Stimulated activated CD4-positive, alpha-beta T cell treated with anti-CD3 and anti-CD28 coated beads, TNF-alpha, amount 100 ng/mL, for 24 hours (primary cell): Measurements from ENCODE around the gene ALDOC.

Experiments used
- DNase-seq, 3 experiments: peaks; one replicate each; pipeline ENCODE4 v3.0.0-alpha.2; 2020; ENCODE audit warnings: low read depth in 3 of 3

Gene ALDOC

DNA sequence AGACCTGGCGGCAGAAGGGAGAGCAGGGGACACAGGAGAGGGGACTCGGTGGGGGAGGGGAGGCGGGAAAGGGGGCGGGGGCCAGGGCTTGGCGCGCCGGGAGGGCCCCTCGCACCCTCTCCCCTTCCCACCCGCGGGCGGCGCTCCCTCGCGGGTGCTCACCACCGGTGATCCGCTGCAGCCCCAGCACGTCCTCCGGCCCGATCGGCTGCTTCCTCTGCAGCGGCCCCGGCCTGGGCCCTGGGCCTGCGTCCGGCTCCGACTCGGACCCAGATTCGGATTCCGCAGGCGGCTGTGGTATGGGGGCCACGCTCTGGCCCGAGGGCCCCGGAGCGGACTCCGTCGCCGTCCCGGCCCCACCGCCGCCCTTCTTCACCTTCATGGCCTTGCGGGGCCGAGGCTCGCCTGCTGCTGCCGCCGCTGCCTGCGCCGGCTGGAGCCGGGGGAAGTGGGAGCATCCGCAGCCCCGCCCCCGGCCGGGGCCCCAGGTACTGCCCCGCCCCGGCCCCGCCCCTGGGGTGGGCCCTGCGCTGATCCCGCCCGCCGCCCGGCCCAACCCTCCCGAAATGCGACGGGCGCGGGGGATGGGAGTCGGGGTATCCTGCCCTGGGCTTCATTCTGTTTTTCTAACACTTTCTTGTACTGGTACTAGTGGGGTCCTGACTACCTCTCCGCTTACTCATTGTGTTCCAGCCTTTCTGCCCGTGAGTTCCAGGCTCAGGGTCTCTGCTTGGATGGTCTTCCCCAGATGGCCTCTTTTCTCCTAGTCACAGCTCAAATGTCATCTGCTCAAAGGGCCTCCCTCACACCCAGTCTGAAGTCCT is 24.3 kb downstream of the ALDOC start, which contains the start of gene UNC119:
Gene UNC119, minus strand, starts transcription at position 449 of the 824 bp plus-strand sequence. Its CDS starts 67 bp downstream, at position 382.
- DNase-seq: peak; percentile 53 to 78 (median 55)

DNA sequence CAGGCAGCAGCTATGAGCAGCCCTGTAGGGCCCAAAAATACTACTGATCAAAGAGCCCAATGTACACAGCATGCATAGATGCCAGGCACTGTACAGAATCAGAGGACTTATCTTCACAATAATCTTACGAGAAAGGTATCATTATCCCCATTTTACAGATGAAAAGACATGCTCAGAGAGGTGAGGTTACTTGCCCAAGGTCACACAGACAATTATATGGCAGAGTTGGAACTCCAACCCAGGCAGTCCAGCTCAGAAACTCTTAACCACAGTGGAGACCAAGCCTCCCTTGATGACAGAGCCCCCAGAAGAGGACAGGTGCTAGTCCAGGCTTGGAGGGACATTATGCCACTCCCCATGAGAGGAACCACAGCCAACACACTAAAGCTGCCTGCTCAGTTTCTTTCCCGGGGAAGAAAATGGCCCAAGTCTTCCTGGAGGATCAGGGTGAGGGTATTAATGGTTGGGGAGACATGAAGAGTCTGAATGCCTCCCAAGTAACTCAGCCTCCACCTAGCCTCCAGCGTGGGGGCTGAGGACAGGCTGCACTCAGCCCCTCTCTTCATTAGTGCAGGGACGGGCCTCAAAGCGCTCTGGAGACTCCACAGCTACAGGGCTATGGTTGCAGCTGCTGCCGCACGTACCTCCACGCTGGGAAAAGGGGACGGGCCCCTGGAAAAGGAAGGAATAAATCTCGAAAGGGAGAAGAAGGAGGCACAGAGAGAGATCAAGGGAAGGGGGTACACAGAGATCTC is 25.1 kb downstream of the ALDOC start:
- no peak for DNase-seq

DNA sequence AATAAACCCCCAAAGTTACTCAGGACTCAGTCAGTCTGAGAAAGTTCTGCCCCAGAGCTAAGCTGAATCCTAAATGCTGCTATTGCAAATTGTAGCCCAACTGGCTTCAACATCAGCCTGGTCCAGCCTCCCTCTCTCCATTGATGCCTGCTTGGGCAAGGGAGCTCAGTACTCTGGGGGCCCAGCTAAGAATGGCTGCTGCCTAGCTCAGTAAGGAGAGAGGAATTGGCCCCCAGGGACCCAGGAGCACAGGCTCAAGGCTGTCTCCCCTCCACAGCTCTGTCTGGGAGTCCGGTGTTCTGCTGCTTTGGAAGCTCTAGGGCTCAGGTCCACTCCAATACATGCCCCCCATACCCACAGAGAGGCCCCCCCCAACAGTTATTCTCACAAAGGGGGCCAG is 25.8 kb downstream of the ALDOC start:
- no peak for DNase-seq

- DNase-seq: peak in 2 of 3 experiments; percentile 18 to 52
Observed at GRCh38 chr17:28549236-28550132, 27.2 kb downstream of the ALDOC start.

DNA sequence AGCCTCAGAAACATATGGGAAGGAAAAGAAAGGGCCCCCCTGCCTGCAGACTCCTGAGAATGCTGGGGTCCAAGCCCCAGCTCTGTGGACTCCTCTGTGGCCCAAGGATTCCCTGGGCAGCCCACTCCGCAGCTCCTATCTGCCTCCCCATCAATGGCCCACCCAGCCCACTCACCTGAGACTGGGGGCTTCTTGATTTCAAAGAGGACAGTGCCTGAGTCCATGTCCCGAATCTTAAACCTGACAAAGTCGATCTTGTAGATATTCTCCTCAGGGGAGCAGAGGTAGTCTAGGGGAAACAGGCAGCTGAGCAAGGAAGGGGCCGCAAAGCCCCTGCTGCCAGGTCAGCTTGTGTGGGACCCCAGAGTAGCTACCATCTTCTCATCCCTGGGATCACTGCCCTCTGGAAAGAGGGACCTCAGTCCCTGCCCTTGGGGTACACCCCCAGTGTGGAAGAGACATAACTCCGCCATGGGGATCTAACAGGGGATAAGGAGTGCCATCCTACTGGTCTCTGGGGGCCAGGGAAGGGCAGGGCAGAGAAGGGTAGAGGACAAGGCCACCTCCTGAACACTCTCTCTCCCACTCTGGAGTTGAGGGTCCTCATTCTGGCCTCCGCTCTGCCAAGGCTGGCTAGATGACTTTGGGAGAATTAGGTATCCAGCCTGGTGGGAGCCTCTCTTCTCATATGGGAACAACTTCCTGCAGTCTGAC is 28.1 kb downstream of the ALDOC start:
- DNase-seq: no peak

GRCh38 chr17:28547623-28548416 is 28.9 kb downstream of the ALDOC start:
- peak; percentile 46 to 76 (median 52) for DNase-seq

DNA sequence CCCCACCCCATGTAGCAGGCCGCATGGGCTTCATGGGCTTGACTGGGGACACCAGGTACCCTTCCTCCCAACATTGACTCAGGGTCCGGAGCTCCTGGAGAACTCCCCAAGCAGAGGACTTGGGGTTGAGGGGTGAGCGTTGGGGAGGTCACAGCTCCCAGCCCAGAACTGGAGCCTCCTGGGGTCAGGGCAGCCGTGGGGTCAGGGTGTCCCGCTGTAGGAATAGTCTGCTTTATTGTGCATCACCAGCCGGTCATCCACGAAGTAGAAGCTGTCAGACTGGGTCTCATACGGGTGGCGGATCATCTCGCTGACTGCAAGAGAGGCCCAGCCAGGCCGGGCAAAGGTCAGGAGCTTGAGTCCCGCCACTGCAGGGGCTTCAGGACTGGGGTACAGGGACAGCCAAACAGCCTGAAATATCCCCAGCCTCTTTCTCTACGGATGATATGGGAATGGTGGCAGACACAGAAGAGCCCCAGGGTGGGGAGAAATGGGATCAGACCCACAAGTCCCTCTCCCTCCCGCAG is 29.5 kb downstream of the ALDOC start:
- DNase-seq: no peak

GRCh38 chr17:28545787-28546415 is 30.8 kb downstream of the ALDOC start:
- DNase-seq: no peak

GRCh38 chr17:28545141-28545503 is 31.6 kb downstream of the ALDOC start:
- no peak for DNase-seq

DNA sequence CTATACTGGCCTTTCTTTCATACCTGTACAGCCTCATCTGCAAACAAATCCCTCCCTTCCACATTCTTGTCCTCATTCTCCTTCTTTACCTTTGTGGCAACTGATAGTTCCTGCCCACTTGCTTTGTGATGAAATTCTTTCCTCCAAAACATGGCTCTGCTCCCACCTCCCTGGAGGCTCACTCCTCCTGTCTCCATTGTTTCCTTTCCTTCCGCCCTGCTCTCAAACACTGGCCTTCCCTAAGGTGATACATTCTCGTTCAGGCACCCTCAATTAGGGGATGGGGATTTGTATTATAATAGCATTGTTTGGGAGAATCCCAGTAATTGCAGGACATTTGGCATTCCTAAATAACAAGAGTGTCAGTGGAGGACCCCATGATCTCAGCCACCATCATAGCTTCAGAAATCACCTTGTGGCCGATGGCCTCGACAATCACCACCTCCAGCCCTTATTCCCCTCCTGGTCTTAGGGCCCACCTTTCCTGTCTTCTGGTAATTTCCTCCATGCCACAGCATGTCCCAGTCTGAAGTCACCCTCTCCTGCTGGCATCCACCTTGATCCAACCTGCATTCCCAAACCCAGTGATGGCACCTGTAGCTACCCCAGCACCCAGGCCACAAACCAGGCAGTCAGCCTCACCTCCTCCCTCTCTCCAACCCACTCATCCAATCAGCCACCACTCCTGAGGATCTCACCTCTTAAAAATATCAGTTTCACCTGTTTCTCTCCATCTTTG is 32.1 kb downstream of the ALDOC start:
- DNase-seq: no peak

- DNase-seq: no peak
Observed at GRCh38 chr17:28541439-28541838, 35.3 kb downstream of the ALDOC start.

DNA sequence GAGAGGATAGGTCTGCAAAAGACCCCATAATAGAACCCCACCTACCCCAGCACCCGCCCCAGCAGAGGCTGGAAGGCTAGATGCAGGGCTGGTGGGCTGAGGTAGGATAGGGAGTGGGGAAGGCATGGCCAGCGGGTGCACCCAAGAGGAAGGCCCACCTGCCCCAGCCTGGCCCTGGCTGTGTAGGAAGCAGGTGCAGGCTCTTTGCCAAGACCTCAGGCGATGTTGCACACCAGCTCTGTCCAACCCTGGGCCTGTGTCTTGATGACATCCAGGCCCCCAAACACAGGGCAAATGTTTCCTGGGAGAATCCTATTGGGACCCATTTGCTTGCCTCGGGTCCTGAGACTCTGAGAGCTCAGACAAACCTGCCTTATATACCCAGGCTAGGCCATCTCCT is 36.5 kb downstream of the ALDOC start:
- DNase-seq: no peak

GRCh38 chr17:28538296-28538895 is 38.3 kb downstream of the ALDOC start:
- DNase-seq: no peak

- no peak for DNase-seq
Observed at GRCh38 chr17:28537219-28537610, 39.5 kb downstream of the ALDOC start.

DNA sequence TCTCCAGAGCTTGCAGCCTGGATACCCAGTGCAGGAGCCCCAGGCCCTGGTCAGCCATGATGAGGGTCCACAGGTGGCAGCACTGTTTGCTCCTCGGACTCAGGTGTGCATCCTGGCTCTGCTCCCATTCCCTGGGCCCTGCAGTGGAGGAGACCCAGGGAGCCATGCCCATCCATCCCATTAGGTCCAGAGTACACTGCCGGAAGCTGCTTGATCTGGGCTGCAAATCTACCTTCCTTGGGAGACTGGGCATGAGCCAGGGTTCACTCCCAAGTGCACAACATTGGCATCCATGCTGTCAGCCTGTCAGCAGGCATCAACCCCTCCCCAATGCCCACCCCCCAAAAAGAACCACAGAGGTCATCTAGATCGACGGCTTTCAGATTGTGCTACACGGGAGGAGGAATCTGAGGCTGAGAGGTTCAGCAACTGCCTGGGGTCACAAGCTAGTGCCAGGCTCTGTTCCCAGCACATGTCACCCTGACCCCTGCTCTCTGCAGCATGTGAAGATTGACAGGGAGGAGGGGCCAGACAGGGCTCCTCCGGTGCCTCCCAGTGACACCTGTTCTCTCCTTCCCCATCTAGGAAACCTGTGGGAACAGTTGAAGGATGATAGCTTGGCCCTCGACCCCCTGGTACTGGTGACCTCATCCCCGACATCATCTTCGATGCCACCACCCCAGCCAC is 40.0 kb downstream of the ALDOC start:
- no peak for DNase-seq

DNA sequence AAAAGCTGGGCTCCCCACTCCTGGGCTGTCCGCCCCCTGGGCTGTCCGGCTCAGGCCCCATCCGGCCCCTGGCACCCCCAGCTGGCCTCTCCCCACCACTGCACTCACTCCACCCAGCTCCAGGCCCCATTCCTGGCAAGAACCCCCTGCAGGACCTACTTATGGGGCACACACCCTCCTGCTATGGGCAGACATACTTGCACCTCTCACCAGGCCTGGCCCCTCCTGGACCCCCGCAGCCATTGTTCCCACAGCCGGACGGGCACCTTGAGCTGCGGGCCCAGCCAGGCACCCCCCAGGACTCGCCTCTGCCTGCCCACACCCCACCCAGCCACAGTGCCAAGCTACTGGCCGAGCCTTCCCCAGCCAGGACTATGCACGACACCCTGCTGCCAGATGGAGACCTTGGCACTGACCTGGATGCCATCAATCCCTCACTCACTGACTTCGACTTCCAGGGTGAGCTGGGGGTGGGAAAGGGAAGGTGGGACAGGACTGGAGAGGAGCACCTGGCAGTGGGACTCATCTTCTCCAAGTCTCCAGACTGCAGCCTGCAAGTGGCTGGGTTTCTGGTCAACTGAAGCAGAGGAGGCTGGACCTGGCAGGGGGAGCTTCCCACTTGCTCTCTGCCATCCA is 41.8 kb downstream of the ALDOC start:
- DNase-seq: no peak

DNA sequence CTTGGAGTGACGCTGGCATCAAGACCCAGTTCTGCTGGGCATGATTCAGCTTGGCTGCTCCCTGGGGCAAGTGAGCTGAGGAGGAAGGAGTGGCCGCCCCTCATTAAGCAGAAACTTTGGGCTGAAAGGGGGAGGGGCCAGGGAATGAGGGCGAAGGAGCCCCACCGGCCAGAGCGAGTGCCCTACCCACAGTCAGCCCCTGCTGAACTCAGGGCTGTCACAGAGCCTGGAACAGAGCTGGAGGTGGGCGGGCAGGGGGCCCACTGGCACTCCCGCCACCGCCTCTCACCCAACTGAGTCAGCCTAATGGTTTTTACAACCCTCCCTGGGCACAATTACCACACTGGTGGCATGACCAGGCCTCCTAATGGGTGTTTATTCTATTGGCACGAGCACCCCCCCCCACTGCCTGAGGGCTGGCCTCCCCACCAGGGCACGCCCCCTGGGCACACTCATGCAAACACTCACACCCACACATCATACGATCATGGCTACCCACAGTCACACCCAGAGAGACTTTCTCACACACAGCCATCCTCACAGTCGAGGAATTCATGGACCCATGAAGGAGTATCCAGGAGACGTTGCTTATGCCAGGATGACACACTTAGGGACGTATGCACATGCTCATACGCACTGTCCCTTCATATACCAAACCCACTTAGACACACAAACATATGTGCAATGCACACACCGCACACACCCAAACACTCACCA is 43.4 kb downstream of the ALDOC start:
- no peak for DNase-seq
